HepG2 (cell line): ENCODE measurements around the gene DNAJB12. TPM values are rescaled to one million over a fixed set of nuclear protein-coding genes. Genes with fewer than 3 reads are reported as not detected.

Experiments used
- BCL6 ChIP-seq: IDR thresholded peaks from 2 replicates; pipeline ENCODE4 v1.6.1; 2016; ENCODE audit warnings: missing genetic modification reagents, missing compliant biosample characterization
- EHMT2 ChIP-seq: fragments of 200-600 bp; sonication (generic); IDR thresholded peaks from 2 replicates; pipeline ENCODE4 v1.7.0; 2017; ENCODE audit warnings: antibody characterized with exemption, low read depth, low read length, borderline replicate concordance
- GABPB1 ChIP-seq: IDR thresholded peaks from 2 replicates; pipeline ENCODE4 v1.6.1; 2016; ENCODE audit warnings: mild to moderate bottlenecking, missing genetic modification reagents, moderate library complexity, missing compliant biosample characterization
- HNF1B ChIP-seq: sonication (generic); formaldehyde crosslinking; IDR thresholded peaks from 2 replicates; pipeline ENCODE4 v1.5.1; 2020; ENCODE audit warnings: mild to moderate bottlenecking, moderate library complexity, missing genetic modification reagents
- IKZF1 ChIP-seq: fragments of 450-650 bp; IDR thresholded peaks from 2 replicates; pipeline ENCODE4 v1.7.1; 2016
- KAT2B ChIP-seq: fragments of 150-350 bp; IDR thresholded peaks from 2 replicates; pipeline ENCODE4 v1.6.1; 2014; ENCODE audit warnings: low read depth, low read length, borderline replicate concordance
- MXI1 ChIP-seq: IDR thresholded peaks from 3 replicates; pipeline ENCODE4 v1.6.1; 2012; ENCODE audit warnings: low read depth, low read length, inconsistent platforms, borderline replicate concordance
- POGZ ChIP-seq: sonication (generic); formaldehyde crosslinking; IDR thresholded peaks from 2 replicates; pipeline ENCODE4 v1.4.0; 2020; ENCODE audit warnings: mild to moderate bottlenecking, missing genetic modification reagents
- RBM22 ChIP-seq: fragments of 200-400 bp; formaldehyde crosslinking; optimal IDR thresholded peaks from 2 replicates; pipeline ENCODE3; 2017; ENCODE audit warnings: mild to moderate bottlenecking, low read length, moderate library complexity
- TFDP1 ChIP-seq: IDR thresholded peaks from 2 replicates; pipeline ENCODE4 v1.6.1; 2016; ENCODE audit warnings: missing compliant biosample characterization, missing genetic modification reagents, borderline replicate concordance
- YY1 ChIP-seq: IDR thresholded peaks from 2 replicates; pipeline ENCODE4 v1.6.1; 2011; ENCODE audit warnings: low read length, low read depth, moderate library complexity, mild to moderate bottlenecking; ENCODE audit not compliant: insufficient read depth, insufficient replicate concordance
- ZNF263 ChIP-seq: sonication (generic); formaldehyde crosslinking; IDR thresholded peaks from 2 replicates; pipeline ENCODE4 v1.4.0; 2020; ENCODE audit warnings: missing genetic modification reagents
- ZNF274 ChIP-seq: sonication (generic); formaldehyde crosslinking; IDR thresholded peaks from 2 replicates; pipeline ENCODE4 v1.5.1; 2020; ENCODE audit warnings: mild to moderate bottlenecking, missing genetic modification reagents
- ZNF709 ChIP-seq: sonication (generic); formaldehyde crosslinking; IDR thresholded peaks from 2 replicates; pipeline ENCODE4 v1.5.0; 2020; ENCODE audit warnings: mild to moderate bottlenecking, missing genetic modification reagents
- ZNF724P ChIP-seq: sonication (generic); formaldehyde crosslinking; IDR thresholded peaks from 2 replicates; pipeline ENCODE4 v1.8.0; 2022; ENCODE audit warnings: missing genetic modification reagents, borderline replicate concordance
- polyA plus RNA-seq, 8 experiments: library from polyadenylated mRNA; depleted of rRNA in 3 of 8; stranded (reverse) in 7 of 8; unstranded in 1 of 8; fragments of >200 nt; fragmentation: Illumina TruSeq in 4 of 8; extraction: Trizol in 4 of 8; gene quantifications; 2 replicates each; pipeline versions ENCODE4 v1.2.1 to v1.2.3, GENCODE V29; 2011 to 2016; ENCODE audit warnings: low read depth in 4 of 8, missing spikeins in 1 of 8, mixed read lengths in 1 of 8; ENCODE audit not compliant: insufficient read depth in 1 of 8
- total RNA-seq, 5 experiments: library from RNA; depleted of rRNA; stranded (reverse); fragments of >200 nt; fragmentation: Illumina TruSeq; extraction: Trizol; gene quantifications; 2 replicates each; pipeline ENCODE4 v1.2.3, GENCODE V29; 2016; ENCODE audit warnings: low read depth in 1 of 5
- TF ChIP-seq, protein P1 (sequence below): sonication (generic); formaldehyde crosslinking; IDR thresholded peaks from 2 replicates; pipeline ENCODE4 v1.4.0; 2020; ENCODE audit warnings: missing genetic modification reagents
- TF ChIP-seq, protein P2 (sequence below): sonication (generic); formaldehyde crosslinking; IDR thresholded peaks from 2 replicates; pipeline ENCODE4 v1.5.0; 2020; ENCODE audit warnings: missing genetic modification reagents
- TF ChIP-seq, protein P3 (sequence below): sonication (generic); formaldehyde crosslinking; IDR thresholded peaks from 2 replicates; pipeline ENCODE4 v1.5.0; 2020; ENCODE audit warnings: mild to moderate bottlenecking, missing genetic modification reagents
- TF ChIP-seq, protein P4 (sequence below): IDR thresholded peaks from 2 replicates; pipeline ENCODE4 v1.6.1; 2018; ENCODE audit warnings: missing genetic modification reagents

DNAJB12 gene
- total and polyA plus RNA-seq, 2 of the 13 experiments (the other 11 are each of a cell fraction or from before 2014, with no cell fraction given): 10.8 to 18.2 TPM

DNA sequence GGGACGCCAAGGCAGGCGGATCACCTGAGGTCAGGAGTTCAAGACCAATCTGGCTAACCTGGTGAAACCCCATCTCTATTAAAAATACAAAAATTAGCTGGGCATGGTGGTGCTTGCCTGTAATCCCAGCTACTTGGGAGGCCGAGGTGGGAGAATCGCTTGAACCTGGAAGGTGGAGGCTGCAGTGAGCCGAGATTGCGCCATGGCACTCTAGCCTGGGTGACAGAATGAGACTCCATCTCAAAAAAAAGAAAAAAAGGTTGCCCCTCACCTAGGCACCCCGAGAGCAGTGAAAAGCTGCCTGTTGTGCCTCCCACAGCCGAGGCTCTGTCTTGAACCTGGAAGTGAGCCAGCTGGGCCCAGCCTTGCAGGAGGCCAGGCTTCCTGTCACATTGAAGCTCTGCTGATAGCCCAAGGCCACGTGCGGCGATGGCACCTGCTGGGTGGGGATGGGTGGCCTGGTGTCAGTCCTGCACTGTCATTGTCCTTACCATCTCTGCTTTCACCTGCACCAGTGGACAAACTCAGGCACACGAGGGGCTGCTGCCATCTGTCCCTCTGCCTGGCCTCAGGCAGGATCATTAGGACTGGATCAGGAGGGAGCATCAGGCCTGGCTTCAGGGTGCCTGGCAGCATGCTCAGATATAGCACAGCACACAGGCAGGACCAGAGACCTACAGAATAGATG, 37.8 kb downstream of the DNAJB12 start (continued):
- no peak for TF ChIP-seq KAT2B
- peak; percentile 65 for TF ChIP-seq BCL6 (CRISPR knock-in tag)
- TF ChIP-seq, protein P1, sequence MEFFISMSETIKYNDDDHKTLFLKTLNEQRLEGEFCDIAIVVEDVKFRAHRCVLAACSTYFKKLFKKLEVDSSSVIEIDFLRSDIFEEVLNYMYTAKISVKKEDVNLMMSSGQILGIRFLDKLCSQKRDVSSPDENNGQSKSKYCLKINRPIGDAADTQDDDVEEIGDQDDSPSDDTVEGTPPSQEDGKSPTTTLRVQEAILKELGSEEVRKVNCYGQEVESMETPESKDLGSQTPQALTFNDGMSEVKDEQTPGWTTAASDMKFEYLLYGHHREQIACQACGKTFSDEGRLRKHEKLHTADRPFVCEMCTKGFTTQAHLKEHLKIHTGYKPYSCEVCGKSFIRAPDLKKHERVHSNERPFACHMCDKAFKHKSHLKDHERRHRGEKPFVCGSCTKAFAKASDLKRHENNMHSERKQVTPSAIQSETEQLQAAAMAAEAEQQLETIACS: no peak
- TF ChIP-seq, protein P2, sequence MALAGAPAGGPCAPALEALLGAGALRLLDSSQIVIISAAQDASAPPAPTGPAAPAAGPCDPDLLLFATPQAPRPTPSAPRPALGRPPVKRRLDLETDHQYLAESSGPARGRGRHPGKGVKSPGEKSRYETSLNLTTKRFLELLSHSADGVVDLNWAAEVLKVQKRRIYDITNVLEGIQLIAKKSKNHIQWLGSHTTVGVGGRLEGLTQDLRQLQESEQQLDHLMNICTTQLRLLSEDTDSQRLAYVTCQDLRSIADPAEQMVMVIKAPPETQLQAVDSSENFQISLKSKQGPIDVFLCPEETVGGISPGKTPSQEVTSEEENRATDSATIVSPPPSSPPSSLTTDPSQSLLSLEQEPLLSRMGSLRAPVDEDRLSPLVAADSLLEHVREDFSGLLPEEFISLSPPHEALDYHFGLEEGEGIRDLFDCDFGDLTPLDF (CRISPR knock-in tag): no peak
- TF ChIP-seq EHMT2: no peak
- TF ChIP-seq IKZF1: no peak
- TF ChIP-seq GABPB1: peak; percentile 84
- 0 out of 2 replicates have a peak, but pooled peaks have one; percentile 44 for TF ChIP-seq ZNF724P (CRISPR knock-in tag)
- peak; percentile 49; the same call in 1 of the 2 replicates for TF ChIP-seq HNF1B
- TF ChIP-seq, protein P3, sequence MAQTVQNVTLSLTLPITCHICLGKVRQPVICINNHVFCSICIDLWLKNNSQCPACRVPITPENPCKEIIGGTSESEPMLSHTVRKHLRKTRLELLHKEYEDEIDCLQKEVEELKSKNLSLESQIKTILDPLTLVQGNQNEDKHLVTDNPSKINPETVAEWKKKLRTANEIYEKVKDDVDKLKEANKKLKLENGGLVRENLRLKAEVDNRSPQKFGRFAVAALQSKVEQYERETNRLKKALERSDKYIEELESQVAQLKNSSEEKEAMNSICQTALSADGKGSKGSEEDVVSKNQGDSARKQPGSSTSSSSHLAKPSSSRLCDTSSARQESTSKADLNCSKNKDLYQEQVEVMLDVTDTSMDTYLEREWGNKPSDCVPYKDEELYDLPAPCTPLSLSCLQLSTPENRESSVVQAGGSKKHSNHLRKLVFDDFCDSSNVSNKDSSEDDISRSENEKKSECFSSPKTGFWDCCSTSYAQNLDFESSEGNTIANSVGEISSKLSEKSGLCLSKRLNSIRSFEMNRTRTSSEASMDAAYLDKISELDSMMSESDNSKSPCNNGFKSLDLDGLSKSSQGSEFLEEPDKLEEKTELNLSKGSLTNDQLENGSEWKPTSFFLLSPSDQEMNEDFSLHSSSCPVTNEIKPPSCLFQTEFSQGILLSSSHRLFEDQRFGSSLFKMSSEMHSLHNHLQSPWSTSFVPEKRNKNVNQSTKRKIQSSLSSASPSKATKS (CRISPR knock-in tag): no peak
- peak; percentile 96; the same call in 1 of the 2 replicates for TF ChIP-seq TFDP1 (CRISPR knock-in tag)
- TF ChIP-seq POGZ (CRISPR knock-in tag): peak; percentile 63; the same call in 1 of the 2 replicates
- TF ChIP-seq YY1: peak; percentile 40
- TF ChIP-seq ZNF274 (CRISPR knock-in tag): peak; percentile 71; the same call in 1 of the 2 replicates
- TF ChIP-seq RBM22: no peak
- TF ChIP-seq, protein P4, sequence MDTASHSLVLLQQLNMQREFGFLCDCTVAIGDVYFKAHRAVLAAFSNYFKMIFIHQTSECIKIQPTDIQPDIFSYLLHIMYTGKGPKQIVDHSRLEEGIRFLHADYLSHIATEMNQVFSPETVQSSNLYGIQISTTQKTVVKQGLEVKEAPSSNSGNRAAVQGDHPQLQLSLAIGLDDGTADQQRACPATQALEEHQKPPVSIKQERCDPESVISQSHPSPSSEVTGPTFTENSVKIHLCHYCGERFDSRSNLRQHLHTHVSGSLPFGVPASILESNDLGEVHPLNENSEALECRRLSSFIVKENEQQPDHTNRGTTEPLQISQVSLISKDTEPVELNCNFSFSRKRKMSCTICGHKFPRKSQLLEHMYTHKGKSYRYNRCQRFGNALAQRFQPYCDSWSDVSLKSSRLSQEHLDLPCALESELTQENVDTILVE (CRISPR knock-in tag): peak; percentile 65
- no peak for TF ChIP-seq ZNF263
- no peak for TF ChIP-seq ZNF709 (CRISPR knock-in tag)
- TF ChIP-seq MXI1: peak; percentile 91; the same call in 1 of the 3 replicates
